Kidney epithelial cell (primary cell): ENCODE data around the gene MALRD1. TPM values are rescaled to one million over a fixed set of nuclear protein-coding genes. Genes with fewer than 3 reads are reported as not detected.
"Not testable (repeated sequence)": the region's sequence is repeated elsewhere in the genome, so short reads cannot be mapped to it uniquely, and the experiment has no call there.

Experiments used
- DNase-seq: peaks from one replicate; pipeline ENCODE4 v3.0.0-alpha.2; 2010; ENCODE audit warnings: low read depth
- H3K27me3 ChIP-seq: 2 replicates; pipeline ENCODE4 v1.6.0; 2011; ENCODE audit warnings: low read length; ENCODE audit not compliant: control insufficient read depth, insufficient read depth
- H3K36me3 ChIP-seq: 2 replicates; pipeline ENCODE4 v1.5.1; 2011; ENCODE audit warnings: low read length; ENCODE audit not compliant: control insufficient read depth, insufficient read depth
- H3K4me3 ChIP-seq: 2 replicates; pipeline ENCODE4 v1.5.1; 2011; ENCODE audit warnings: low read depth, mild to moderate bottlenecking, control low read depth, low read length
- CTCF ChIP-seq: IDR thresholded peaks from 2 replicates; pipeline ENCODE4 v1.5.1; 2011; ENCODE audit warnings: mild to moderate bottlenecking, moderate library complexity, low read length, control low read depth, inconsistent platforms; ENCODE audit not compliant: insufficient read depth, poor library complexity, severe bottlenecking
- total RNA-seq: library from RNA; depleted of rRNA; stranded (reverse); fragments of >200 nt; gene quantifications from 2 replicates; pipeline ENCODE4 v1.2.3, GENCODE V29; 2015

The MALRD1 gene
- total RNA-seq, 1 donor from 2014 or later: 0.08 TPM

- DNase-seq: no peak
- no peaks in the 10 kb centered on the region for H3K36me3 ChIP-seq
- no peak overlapping the region for H3K4me3 ChIP-seq
- H3K27me3 ChIP-seq: no peaks in the 10 kb centered on the region
- no peak for TF ChIP-seq CTCF
These were observed 680.4 kb downstream of the MALRD1 start for GRCh38 chr10:19728964-19729363.

GRCh38 chr10:19730167-19730906 lies 681.7 kb downstream of the MALRD1 start:
- DNase-seq: no peak
- no peak for TF ChIP-seq CTCF
- no peaks in the 10 kb centered on the region for H3K27me3 ChIP-seq
- no peak overlapping the region for H3K4me3 ChIP-seq
- no peaks in the 10 kb centered on the region for H3K36me3 ChIP-seq

DNA sequence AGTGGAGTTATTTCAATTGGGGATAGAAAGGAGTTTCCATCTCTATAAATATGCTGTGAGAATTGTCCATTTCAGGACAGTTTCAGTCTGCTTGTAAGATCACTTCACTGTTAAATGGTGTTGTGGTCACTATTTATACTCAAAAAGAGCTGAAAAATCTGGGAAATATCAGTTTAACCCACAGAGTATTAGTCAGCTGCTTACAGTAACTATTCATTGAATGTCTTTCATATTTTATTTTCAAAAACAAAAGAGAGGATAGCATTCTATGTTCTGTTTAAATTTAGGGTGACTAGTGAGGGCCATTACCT lies 682.3 kb downstream of the MALRD1 start:
- no peaks in the 10 kb centered on the region for H3K27me3 ChIP-seq

DNA sequence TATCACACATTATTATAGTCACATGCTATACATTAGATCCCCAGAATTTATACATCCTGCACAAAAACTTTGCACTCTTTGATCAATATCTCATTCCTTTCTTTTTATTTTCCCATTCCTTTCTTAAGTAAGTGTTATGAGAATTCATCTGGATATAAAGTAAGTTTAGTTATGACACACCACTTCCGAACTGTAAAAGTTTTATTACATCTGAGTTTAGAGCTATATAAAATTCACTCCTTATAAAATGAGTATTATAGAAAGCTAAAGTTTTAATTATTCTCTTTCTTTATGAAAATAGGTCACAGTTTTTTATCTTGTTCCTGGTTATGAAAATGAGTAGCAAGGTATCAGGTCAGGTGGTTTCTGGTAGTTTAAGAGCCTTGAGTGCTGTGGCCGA lies 683.0 kb downstream of the MALRD1 start:
- H3K4me3 ChIP-seq: no peak overlapping the region
- no peaks in the 10 kb centered on the region for H3K27me3 ChIP-seq
- no peak for TF ChIP-seq CTCF
- no peak for DNase-seq
- H3K36me3 ChIP-seq: no peaks in the 10 kb centered on the region

More for the DNA sequence above, 682.3 kb downstream of the MALRD1 start:
- Histone ChIP-seq H3K36me3 (no peaks in the 10 kb centered on the region), H3K4me3 (no peak overlapping the region)
- no peak for TF ChIP-seq CTCF
- DNase-seq: no peak

- DNase-seq: no peak
- no peak overlapping the region for H3K4me3 ChIP-seq
- no peaks in the 10 kb centered on the region for H3K36me3 ChIP-seq
- no peak for TF ChIP-seq CTCF
- no peaks in the 10 kb centered on the region for H3K27me3 ChIP-seq
These were observed 689.8 kb downstream of the MALRD1 start for GRCh38 chr10:19738440-19738839.

- H3K4me3 ChIP-seq: not testable (repeated sequence)
These were observed 690.6 kb downstream of the MALRD1 start for GRCh38 chr10:19739232-19739631.

GRCh38 chr10:19742144-19742543 lies 693.5 kb downstream of the MALRD1 start:
- DNase-seq, H3K4me3 ChIP-seq, H3K36me3 ChIP-seq: not testable (repeated sequence)

More at GRCh38 chr10:19739232-19739631, 690.6 kb downstream of the MALRD1 start:
- not testable (repeated sequence) for H3K36me3 ChIP-seq, H3K27me3 ChIP-seq, DNase-seq

More at GRCh38 chr10:19742144-19742543, 693.5 kb downstream of the MALRD1 start:
- not testable (repeated sequence) for H3K27me3 ChIP-seq
